HG03060 (cell line): ENCODE measurements around the gene ARHGEF40.

Source experiments
- ATAC-seq: cut with Tn5 transposase; IDR thresholded peaks from one replicate; pipeline ENCODE4 v1.9.1; 2021; ENCODE audit warnings: low read depth, moderate number of reproducible peaks; ENCODE audit not compliant: unreplicated experiment

The ARHGEF40 gene

GRCh38 chr14:21078726-21079125, 8.6 kb downstream of the ARHGEF40 start:
- ATAC-seq: no peak

GRCh38 chr14:21081521-21082142, 11.5 kb downstream of the ARHGEF40 start:
- no peak for ATAC-seq

- ATAC-seq: no peak
Measured at GRCh38 chr14:21083565-21084325, 13.6 kb downstream of the ARHGEF40 start.

GRCh38 chr14:21084396-21084795, 14.3 kb downstream of the ARHGEF40 start:
- ATAC-seq: no peak

GRCh38 chr14:21084998-21085853, 15.1 kb downstream of the ARHGEF40 start:
- ATAC-seq: no peak

- no peak for ATAC-seq
Measured at GRCh38 chr14:21086908-21087293, 16.8 kb downstream of the ARHGEF40 start.

GRCh38 chr14:21087294-21088091, 17.4 kb downstream of the ARHGEF40 start:
- no peak for ATAC-seq

GRCh38 chr14:21088687-21089086, 18.6 kb downstream of the ARHGEF40 start:
- ATAC-seq: no peak

- no peak for ATAC-seq
Measured at GRCh38 chr14:21089271-21089670, 19.2 kb downstream of the ARHGEF40 start.

GRCh38 chr14:21089877-21090193, 19.7 kb downstream of the ARHGEF40 start:
- no peak for ATAC-seq

- ATAC-seq: no peak
Measured at GRCh38 chr14:21090194-21090939, 20.3 kb downstream of the ARHGEF40 start.

- no peak for ATAC-seq
Measured at GRCh38 chr14:21090940-21091663, 21.0 kb downstream of the ARHGEF40 start.

GRCh38 chr14:21091821-21092272, 21.7 kb downstream of the ARHGEF40 start:
- no peak for ATAC-seq

- no peak for ATAC-seq
Measured at GRCh38 chr14:21092273-21093011, 22.3 kb downstream of the ARHGEF40 start.

GRCh38 chr14:21093018-21093417, 22.9 kb downstream of the ARHGEF40 start:
- no peak for ATAC-seq

- no peak for ATAC-seq
Measured at GRCh38 chr14:21093769-21094681, 23.9 kb downstream of the ARHGEF40 start.

GRCh38 chr14:21095430-21096205, 25.5 kb downstream of the ARHGEF40 start:
- no peak for ATAC-seq
